Activated CD4-positive, alpha-beta T cell treated with anti-CD3 and anti-CD28 coated beads for 36 hours (primary cell): ENCODE results near the gene CNTNAP5. TPM values are rescaled to one million over a fixed set of nuclear protein-coding genes. Genes with fewer than 3 reads are reported as not detected.

Experiments used
- ATAC-seq: fragments of 200-7000 bp; cut with Tn5 transposase; one replicate; pipeline ENCODE4 v1.10.0; 2021; ENCODE audit warnings: mild to moderate bottlenecking, moderate library complexity
- CTCF ChIA-PET: fragments of 350-600 bp; sonication (Branson Sonifier 250); formaldehyde crosslinking; loops from one replicate; lab custom pipeline; 2021; ENCODE audit warnings: antibody characterized with exemption; lab: Charles Lee
- POLR2A ChIA-PET: fragments of 350-600 bp; sonication (Branson Sonifier 250); formaldehyde crosslinking; loops from one replicate; lab custom pipeline; 2021; ENCODE audit warnings: antibody characterized with exemption, inconsistent platforms; lab: Charles Lee
- DNase-seq: peaks from one replicate; pipeline ENCODE4 v3.0.0-alpha.2; 2020
- H3K27ac Mint-ChIP-seq: one replicate; pipeline ENCODE4 v1.8.0; 2021; ENCODE audit warnings: mixed read lengths
- H3K27me3 Mint-ChIP-seq: one replicate; pipeline ENCODE4 v1.8.0; 2021; ENCODE audit warnings: mixed read lengths
- H3K36me3 Mint-ChIP-seq: one replicate; pipeline ENCODE4 v1.8.0; 2021; ENCODE audit warnings: low read depth, mixed read lengths
- H3K4me1 Mint-ChIP-seq: one replicate; pipeline ENCODE4 v1.8.0; 2021; ENCODE audit warnings: mixed read lengths
- H3K4me3 Mint-ChIP-seq: one replicate; pipeline ENCODE4 v1.8.0; 2021; ENCODE audit warnings: mild to moderate bottlenecking, moderate library complexity, mixed read lengths
- H3K9me3 Mint-ChIP-seq: one replicate; pipeline ENCODE4 v1.8.0; 2021; ENCODE audit warnings: low read depth, mixed read lengths
- intact Hi-C, 2 experiments: fragments of 100-400 bp; cut with DNase I in 1 of 2; cut with micrococcal nuclease in 1 of 2; formaldehyde crosslinking; loops; one replicate each; pipeline versions ENCODE4 v1.14.2 to v1.15.1; 2022 to 2024; cut with DNase I, micrococcal nuclease
- total RNA-seq, 2 experiments: library from RNA; stranded (reverse); gene quantifications; one replicate each; pipeline ENCODE4 v1.2.3, GENCODE V29; 2021

CNTNAP5 gene
- total RNA-seq, 2 experiments from 2014 or later = not detected

DNA sequence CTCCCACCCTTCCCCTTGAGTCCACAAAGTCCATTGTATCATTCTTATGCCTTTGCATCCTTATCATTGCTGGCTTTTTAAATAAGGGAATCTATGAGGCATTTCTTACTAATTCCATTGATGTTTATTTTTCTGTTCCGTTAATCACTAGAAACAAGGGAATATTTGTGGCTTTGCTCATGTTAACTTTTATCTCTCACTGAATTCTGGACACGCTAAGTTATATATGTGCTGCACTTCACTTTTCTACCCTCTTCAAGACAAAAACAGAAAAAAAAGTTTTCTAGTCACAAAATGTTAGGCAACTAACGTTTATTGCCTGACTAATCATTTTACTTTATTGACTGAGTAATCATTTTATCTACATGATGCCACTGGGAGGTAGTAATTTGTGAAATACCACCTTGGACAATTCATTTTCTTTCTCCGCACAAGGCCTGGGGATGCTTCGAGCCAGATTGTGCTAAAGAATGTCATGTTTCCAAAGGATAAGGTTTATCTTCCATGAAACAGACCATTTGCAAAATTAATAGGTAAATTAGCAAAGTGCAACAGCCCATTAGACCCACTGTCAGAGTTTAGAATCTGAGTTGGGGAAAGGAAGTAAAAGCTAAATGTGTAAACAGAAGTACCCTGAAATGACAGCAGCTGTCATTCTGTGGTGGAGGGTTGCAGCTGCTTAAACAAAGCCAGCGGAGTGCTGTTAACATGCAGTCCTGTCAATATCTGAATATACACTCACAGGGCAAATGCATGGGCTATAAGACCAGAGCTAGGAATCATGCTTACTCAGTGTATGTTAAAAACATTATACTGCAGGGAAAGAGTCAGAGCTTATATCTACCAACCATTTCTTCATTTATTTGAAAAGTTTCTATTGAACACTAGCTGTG lies 658.7 kb downstream of the CNTNAP5 start:
- Mint-ChIP-seq H3K36me3 (no peaks in the 10 kb centered on the region), H3K4me3 (no peak overlapping the region), H3K27me3 (no peaks in the 10 kb centered on the region), H3K4me1 (no peaks in the 10 kb centered on the region), H3K9me3 (peaks cover 29% of the 10 kb centered on the region), H3K27ac (no peak overlapping the region)
- ChIA-PET CTCF (no interaction called here), POLR2A (no interaction called here)
- no peak for ATAC-seq
- intact Hi-C loops = no loop called here
- no peak for DNase-seq

DNA sequence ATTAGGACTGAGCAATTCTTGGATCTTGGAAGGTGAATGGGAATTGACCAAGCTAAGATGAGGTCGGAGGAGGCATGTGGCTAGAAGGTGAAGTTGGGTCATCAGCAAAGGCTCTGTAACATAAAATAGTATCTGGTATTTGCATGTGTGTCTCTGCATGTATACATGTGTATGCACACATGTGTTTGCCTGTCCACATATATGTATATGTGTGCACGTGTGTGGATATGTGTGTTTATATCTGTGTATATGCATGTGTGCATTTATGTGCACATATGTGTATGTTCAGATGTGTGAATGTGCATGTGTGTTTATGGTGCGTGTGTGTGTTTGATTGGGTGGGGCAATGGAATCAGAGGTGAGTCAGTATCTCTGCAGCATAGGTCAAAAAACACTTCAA lies 664.3 kb downstream of the CNTNAP5 start:
- Mint-ChIP-seq H3K9me3 (peaks cover 35% of the 10 kb centered on the region), H3K4me1 (no peaks in the 10 kb centered on the region), H3K27ac (no peak overlapping the region), H3K36me3 (no peaks in the 10 kb centered on the region), H3K27me3 (no peaks in the 10 kb centered on the region), H3K4me3 (no peak overlapping the region)
- DNase-seq (no peak), ATAC-seq (no peak)
- ChIA-PET POLR2A (no interaction called here), CTCF (no interaction called here)
- intact Hi-C loops = no loop called here

DNA sequence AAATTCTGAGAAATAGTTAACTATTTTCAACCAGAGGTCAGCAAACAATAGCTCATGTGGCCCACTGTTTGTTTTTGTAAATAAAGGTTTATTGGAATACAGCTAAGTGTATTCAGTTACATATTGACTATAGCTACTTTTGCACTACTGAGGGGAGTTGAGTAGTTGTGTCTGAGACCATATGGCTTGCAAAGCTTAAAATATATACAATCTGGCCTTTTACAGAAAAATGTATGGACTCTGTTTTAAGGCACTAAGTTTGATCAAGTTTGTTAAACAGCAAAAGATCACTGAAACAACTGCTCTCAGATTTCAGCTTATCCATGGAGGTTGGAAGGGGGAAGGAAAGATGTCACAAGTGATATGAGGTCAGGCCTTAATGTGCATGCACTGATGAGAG lies 667.1 kb downstream of the CNTNAP5 start:
- Mint-ChIP-seq H3K4me1 (no peaks in the 10 kb centered on the region), H3K4me3 (no peak overlapping the region), H3K9me3 (peaks cover 29% of the 10 kb centered on the region), H3K36me3 (no peaks in the 10 kb centered on the region), H3K27ac (no peak overlapping the region), H3K27me3 (no peaks in the 10 kb centered on the region)
- ChIA-PET CTCF (interaction anchor here (0.7 kb wide), 1 partner anchor 817 kb away, joined by 4 read pairs; no protein-coding TSS in a partner anchor), POLR2A (no interaction called here)
- no peak for ATAC-seq
- no peak for DNase-seq
- intact Hi-C loops = no loop called here

DNA sequence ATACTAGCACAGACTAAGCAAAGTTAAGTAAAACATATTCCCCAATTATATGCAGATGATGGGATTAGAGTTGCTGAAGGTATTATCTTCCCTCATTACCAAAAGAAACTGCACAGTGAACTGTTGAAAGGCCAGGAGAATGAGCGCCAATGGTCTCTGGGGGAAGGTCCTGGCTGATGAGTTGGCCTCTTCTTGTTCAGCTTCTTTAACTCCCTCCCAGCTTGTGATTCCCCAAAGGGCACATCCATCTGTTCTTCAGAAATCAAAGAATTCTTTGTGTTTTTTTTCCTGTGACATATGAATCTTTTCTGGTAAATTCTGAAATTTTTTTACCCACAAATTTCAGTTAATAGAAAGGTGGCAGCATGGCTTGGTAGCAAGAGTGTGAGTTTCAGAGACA lies 667.6 kb downstream of the CNTNAP5 start:
- intact Hi-C loops = no loop called here
- DNase-seq = no peak
- H3K4me1 Mint-ChIP-seq = no peaks in the 10 kb centered on the region
- H3K36me3 Mint-ChIP-seq = no peaks in the 10 kb centered on the region
- ChIA-PET POLR2A (no interaction called here), CTCF (interaction anchor here (0.7 kb wide), 1 partner anchor 816 kb away, joined by 4 read pairs; no protein-coding TSS in a partner anchor)
- no peak overlapping the region for H3K4me3 Mint-ChIP-seq
- ATAC-seq = no peak
- H3K9me3 Mint-ChIP-seq = peaks cover 26% of the 10 kb centered on the region
- H3K27me3 Mint-ChIP-seq = no peaks in the 10 kb centered on the region
- no peak overlapping the region for H3K27ac Mint-ChIP-seq

DNA sequence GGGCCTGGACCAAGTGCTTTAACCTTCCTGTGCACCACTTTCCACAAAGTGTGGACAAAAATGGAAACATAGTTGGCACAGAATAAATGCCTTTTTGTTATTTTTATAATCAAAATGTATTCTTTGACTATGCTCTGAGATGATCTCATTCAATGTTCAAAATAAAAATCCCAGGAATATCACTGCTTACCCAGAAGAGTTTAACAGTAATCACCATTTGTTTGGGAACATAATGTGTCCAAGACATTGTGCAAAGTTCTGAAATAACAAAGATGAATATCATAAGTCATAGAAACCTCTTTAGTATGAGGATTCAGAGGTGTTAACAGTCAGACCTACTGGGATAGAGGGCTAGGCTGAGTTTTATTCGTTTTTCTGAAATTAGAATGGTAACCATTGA lies 668.1 kb downstream of the CNTNAP5 start:
- no peak overlapping the region for H3K27ac Mint-ChIP-seq
- no peaks in the 10 kb centered on the region for H3K4me1 Mint-ChIP-seq
- intact Hi-C loops = no loop called here
- no peaks in the 10 kb centered on the region for H3K27me3 Mint-ChIP-seq
- CTCF ChIA-PET = no interaction called here
- ATAC-seq (no peak), DNase-seq (no peak)
- H3K9me3 Mint-ChIP-seq = peaks cover 25% of the 10 kb centered on the region
- H3K4me3 Mint-ChIP-seq = no peak overlapping the region
- H3K36me3 Mint-ChIP-seq = no peaks in the 10 kb centered on the region
- POLR2A ChIA-PET = no interaction called here

DNA sequence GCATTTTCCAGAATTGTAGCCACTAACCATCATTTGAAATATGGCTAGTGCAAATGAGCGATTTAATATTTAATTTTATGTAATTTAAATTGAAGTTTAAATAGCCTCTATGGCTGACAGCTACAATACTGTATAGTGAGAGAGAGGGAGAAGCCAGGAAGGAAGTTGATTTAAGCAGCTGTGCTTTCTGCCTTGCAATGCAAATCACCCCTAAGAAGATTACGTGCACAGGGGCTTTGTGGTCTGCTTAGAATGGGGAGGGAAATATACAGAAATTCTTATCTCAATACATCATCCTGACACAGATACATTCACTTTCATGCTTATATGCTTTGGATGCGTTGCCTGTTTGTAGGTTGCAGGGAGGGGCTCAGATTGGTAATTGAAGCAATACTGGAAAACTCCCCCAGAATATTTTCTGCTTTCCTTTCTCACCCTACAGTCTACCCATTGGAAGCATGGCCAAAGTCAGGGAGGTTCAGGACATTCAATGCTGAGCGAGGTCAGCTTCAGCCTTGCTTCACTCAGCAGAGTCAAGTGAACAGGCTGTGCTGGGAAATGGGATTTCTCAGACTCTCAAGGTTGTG lies 674.0 kb downstream of the CNTNAP5 start:
- ATAC-seq (no peak), DNase-seq (no peak)
- no peak overlapping the region for H3K4me3 Mint-ChIP-seq
- H3K27ac Mint-ChIP-seq = no peak overlapping the region
- intact Hi-C loops = no loop called here
- ChIA-PET CTCF (no interaction called here), POLR2A (no interaction called here)
- H3K27me3 Mint-ChIP-seq = no peaks in the 10 kb centered on the region
- peaks cover 7% of the 10 kb centered on the region for H3K9me3 Mint-ChIP-seq
- H3K4me1 Mint-ChIP-seq = no peaks in the 10 kb centered on the region
- H3K36me3 Mint-ChIP-seq = no peaks in the 10 kb centered on the region

DNA sequence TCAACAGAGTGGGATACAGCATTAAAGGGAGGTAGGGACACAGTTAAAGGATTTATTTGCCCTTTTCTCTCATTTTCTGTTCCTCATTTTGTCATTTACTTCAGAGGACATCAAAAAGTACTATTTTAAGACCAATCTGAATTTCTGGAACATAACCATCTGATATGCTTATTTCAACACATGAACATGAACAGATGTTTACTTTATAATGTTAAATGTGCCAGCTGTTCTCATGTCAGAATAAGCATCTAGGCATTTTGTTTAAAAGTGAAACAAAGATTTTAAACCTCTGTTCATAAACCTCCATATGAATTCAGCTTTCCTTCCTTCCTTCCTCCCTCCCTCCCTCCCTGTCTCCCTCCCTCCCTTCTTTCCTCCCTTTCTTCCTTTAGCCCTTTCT lies 677.7 kb downstream of the CNTNAP5 start:
- Mint-ChIP-seq H3K4me1 (no peaks in the 10 kb centered on the region), H3K27me3 (no peaks in the 10 kb centered on the region), H3K4me3 (no peak overlapping the region), H3K9me3 (peaks cover 8% of the 10 kb centered on the region), H3K27ac (no peak overlapping the region), H3K36me3 (no peaks in the 10 kb centered on the region)
- DNase-seq (no peak), ATAC-seq (no peak)
- CTCF ChIA-PET = no interaction called here
- POLR2A ChIA-PET = no interaction called here
- intact Hi-C loops = no loop called here

DNA sequence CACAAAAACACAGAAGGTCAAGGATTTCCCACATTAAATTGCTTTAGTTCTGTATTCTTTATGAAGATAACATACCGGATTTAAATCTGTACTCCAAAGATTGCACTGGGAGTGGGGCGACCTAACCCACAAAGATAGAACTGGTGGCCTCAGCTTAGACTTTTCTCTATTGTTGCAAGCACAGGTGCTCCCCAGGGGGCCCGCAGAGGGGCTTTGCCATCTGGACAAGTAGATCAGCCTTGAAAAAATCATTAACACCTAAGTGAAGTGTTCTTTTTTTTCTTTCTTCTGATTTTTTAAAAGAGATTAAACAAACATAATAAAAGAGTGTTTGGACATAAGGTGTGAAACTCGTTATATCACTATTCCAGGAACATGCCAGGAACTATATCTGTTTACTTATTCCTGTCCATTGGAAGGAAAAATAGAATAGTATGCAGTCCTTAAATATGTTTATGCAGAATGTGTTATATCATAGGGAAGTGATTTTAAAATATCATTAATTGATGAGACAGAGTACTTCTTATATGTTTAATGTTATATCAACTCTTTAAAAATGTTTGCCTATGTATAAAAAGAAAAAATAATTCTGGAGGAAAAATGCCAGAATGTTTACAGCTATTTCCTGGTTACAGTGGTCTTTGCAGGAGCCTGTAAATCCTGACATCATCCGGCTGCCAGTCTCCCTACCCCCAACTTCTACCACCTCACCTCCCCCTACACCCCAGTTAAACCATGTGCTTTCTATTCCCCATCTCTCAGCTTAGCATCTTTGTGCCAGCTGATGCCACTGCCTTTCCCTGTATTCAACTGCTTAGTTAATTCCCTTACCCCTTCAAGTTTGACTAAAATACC lies 679.2 kb downstream of the CNTNAP5 start:
- no peaks in the 10 kb centered on the region for H3K27me3 Mint-ChIP-seq
- H3K36me3 Mint-ChIP-seq = no peaks in the 10 kb centered on the region
- DNase-seq (no peak), ATAC-seq (no peak)
- H3K4me3 Mint-ChIP-seq = no peak overlapping the region
- ChIA-PET CTCF (no interaction called here), POLR2A (no interaction called here)
- no peak overlapping the region for H3K27ac Mint-ChIP-seq
- intact Hi-C loops = no loop called here
- H3K9me3 Mint-ChIP-seq = peaks cover 10% of the 10 kb centered on the region
- no peaks in the 10 kb centered on the region for H3K4me1 Mint-ChIP-seq

DNA sequence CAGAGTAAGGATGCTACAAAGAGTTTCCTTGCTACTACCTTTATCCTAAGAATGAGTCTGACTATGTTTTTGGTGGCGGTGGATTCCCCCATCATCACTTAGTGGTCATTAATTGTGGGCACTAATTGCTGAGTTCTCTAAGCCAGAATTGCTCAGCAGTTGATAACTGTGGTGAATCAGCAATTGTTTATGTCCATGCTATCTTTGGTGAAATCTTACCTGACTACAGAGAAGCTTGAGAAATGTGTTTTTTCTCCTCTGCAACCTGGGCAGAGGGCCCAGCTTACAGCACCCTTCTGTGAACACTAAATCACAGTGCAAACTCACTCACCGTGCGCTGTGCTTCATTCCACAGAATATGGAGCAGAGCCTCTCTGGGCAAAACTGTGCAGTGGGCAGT lies 683.6 kb downstream of the CNTNAP5 start:
- Mint-ChIP-seq H3K4me3 (no peak overlapping the region), H3K36me3 (no peaks in the 10 kb centered on the region), H3K27ac (no peak overlapping the region), H3K4me1 (no peaks in the 10 kb centered on the region), H3K27me3 (no peaks in the 10 kb centered on the region), H3K9me3 (peaks cover 5% of the 10 kb centered on the region)
- intact Hi-C loops = no loop called here
- ChIA-PET POLR2A (no interaction called here), CTCF (no interaction called here)
- ATAC-seq = no peak
- no peak for DNase-seq

DNA sequence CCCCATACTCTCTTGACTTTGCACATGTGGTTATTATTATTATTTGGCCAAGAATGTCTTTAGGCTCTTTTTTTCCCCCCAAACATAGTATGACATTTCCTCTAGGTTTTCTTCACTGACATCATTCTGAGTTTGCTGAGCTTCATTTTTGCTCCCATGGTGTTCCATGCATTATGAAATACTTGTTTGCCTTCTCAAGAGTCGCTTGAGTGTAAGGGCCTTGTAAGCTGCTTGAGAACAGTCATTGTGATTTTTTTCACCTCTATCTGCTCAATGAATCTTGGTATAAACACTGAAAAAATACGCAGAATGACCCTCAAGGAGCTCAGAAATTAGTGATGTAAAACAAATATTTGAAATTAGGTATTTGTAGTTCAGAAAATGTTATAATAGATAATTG lies 688.9 kb downstream of the CNTNAP5 start:
- H3K9me3 Mint-ChIP-seq = peaks cover 8% of the 10 kb centered on the region
- DNase-seq (no peak), ATAC-seq (no peak)
- H3K36me3 Mint-ChIP-seq = no peaks in the 10 kb centered on the region
- no peak overlapping the region for H3K27ac Mint-ChIP-seq
- intact Hi-C loops = no loop called here
- H3K27me3 Mint-ChIP-seq = no peaks in the 10 kb centered on the region
- ChIA-PET POLR2A (no interaction called here), CTCF (no interaction called here)
- H3K4me3 Mint-ChIP-seq = no peak overlapping the region
- no peaks in the 10 kb centered on the region for H3K4me1 Mint-ChIP-seq

DNA sequence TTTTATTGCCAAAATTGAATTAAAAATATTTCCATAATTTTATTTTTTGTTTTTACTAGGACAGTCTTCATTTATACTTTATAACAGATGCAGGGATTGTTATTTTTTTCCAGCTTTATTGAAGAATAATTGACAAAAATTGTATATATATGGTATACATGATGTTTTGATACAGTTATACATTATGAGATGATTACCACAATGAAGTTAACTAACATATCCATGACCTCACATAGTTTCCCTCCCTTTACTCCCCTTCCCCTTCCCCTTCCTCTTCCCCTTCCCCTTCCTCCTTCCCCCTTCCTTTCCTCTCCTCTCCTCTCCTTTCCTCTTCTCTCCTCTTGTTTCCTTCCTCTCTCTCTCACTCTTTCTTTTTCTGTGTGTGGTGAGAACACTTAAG lies 700.1 kb downstream of the CNTNAP5 start:
- ATAC-seq (no peak), DNase-seq (no peak)
- intact Hi-C loops = no loop called here
- H3K36me3 Mint-ChIP-seq = no peaks in the 10 kb centered on the region
- no peaks in the 10 kb centered on the region for H3K9me3 Mint-ChIP-seq
- CTCF ChIA-PET = no interaction called here
- H3K4me3 Mint-ChIP-seq = no peak overlapping the region
- no peaks in the 10 kb centered on the region for H3K4me1 Mint-ChIP-seq
- POLR2A ChIA-PET = no interaction called here
- no peaks in the 10 kb centered on the region for H3K27me3 Mint-ChIP-seq
- H3K27ac Mint-ChIP-seq = no peak overlapping the region
